NK-92 treated with Interleukin-12 subunit alpha and Interleukin-12 subunit beta, amount 100 ng/mL, for 24 hours (cell line): ENCODE results near the gene NISCH.

Experiments
- DNase-seq: peaks from one replicate; lab custom pipeline; 2025; lab: John Stamatoyannopoulos, UW

The NISCH gene

GRCh38 chr3:52527732-52528585, 72.6 kb downstream of the NISCH start:
- DNase-seq: no peak

- no peak for DNase-seq
Observed at GRCh38 chr3:52528586-52529375, 73.4 kb downstream of the NISCH start.

GRCh38 chr3:52529376-52530333, 74.3 kb downstream of the NISCH start:
- no peak for DNase-seq

- DNase-seq: no peak
Observed at GRCh38 chr3:52530918-52531826, 75.8 kb downstream of the NISCH start.

GRCh38 chr3:52531860-52532516, 76.6 kb downstream of the NISCH start:
- no peak for DNase-seq

- DNase-seq: no peak
Observed at GRCh38 chr3:52532517-52532837, 77.1 kb downstream of the NISCH start.

GRCh38 chr3:52532838-52533622, 77.6 kb downstream of the NISCH start:
- DNase-seq: no peak

- DNase-seq: no peak
Observed at GRCh38 chr3:52533623-52534280, 78.3 kb downstream of the NISCH start, which contains the start of gene NT5DC2. NT5DC2 (minus strand) TSS chr3:52533857; CDS start chr3:52533737, 120 bp downstream.

GRCh38 chr3:52534281-52535183, 79.1 kb downstream of the NISCH start:
- DNase-seq: no peak

GRCh38 chr3:52535411-52536111, 80.2 kb downstream of the NISCH start:
- DNase-seq: no peak

- no peak for DNase-seq
Observed at GRCh38 chr3:52536112-52536368, 80.6 kb downstream of the NISCH start.

GRCh38 chr3:52536369-52537164, 81.2 kb downstream of the NISCH start, which contains the start of gene UQCC5:
UQCC5 (plus strand) TSS chr3:52536605; CDS start chr3:52536756, 151 bp downstream.
- DNase-seq: peak; percentile 94

- DNase-seq: no peak
Observed at GRCh38 chr3:52537165-52537620, 81.8 kb downstream of the NISCH start.

GRCh38 chr3:52537726-52538421, 82.5 kb downstream of the NISCH start:
- no peak for DNase-seq

- DNase-seq: no peak
Observed at GRCh38 chr3:52539010-52539653, 83.7 kb downstream of the NISCH start.
